ENCODE results near the gene SEMA5B.

Gene SEMA5B

GRCh38 chr3:122992676-122993075 lies 34.9 kb downstream of the SEMA5B start:
- no peak for DNase-seq (ENCODE audit: low spot score)

GRCh38 chr3:122992133-122992532 lies 35.4 kb downstream of the SEMA5B start:
- no peak for DNase-seq (ENCODE audit: low spot score)

GRCh38 chr3:122991236-122991985 lies 36.2 kb downstream of the SEMA5B start:
- DNase-seq (ENCODE audit: low spot score) = no peak

- no peak for DNase-seq (ENCODE audit: low spot score)
These were observed 37.5 kb downstream of the SEMA5B start for GRCh38 chr3:122989856-122990575.

- no peak for DNase-seq (ENCODE audit: low spot score)
These were observed 39.1 kb downstream of the SEMA5B start for GRCh38 chr3:122988508-122988907.

GRCh38 chr3:122987736-122988319 lies 39.7 kb downstream of the SEMA5B start:
- no peak for DNase-seq (ENCODE audit: low spot score)

- DNase-seq (ENCODE audit: low spot score) = no peak
These were observed 40.3 kb downstream of the SEMA5B start for GRCh38 chr3:122987231-122987630.

- no peak for DNase-seq (ENCODE audit: low spot score)
These were observed 40.8 kb downstream of the SEMA5B start for GRCh38 chr3:122986693-122987179.

- DNase-seq (ENCODE audit: low spot score) = no peak
These were observed 42.0 kb downstream of the SEMA5B start for GRCh38 chr3:122985539-122985938.

GRCh38 chr3:122984650-122985049 lies 42.9 kb downstream of the SEMA5B start:
- no peak for DNase-seq (ENCODE audit: low spot score)

- DNase-seq (ENCODE audit: low spot score) = no peak
These were observed 43.6 kb downstream of the SEMA5B start for GRCh38 chr3:122984007-122984406.

- peak; percentile 48 for DNase-seq (ENCODE audit: low spot score)
These were observed 45.1 kb downstream of the SEMA5B start for GRCh38 chr3:122982216-122983185.

- no peak for DNase-seq (ENCODE audit: low spot score)
These were observed 48.4 kb downstream of the SEMA5B start for GRCh38 chr3:122979211-122979610.

GRCh38 chr3:122978569-122978968 lies 49.0 kb downstream of the SEMA5B start:
- no peak for DNase-seq (ENCODE audit: low spot score)

- DNase-seq (ENCODE audit: low spot score) = no peak
These were observed 49.7 kb downstream of the SEMA5B start for GRCh38 chr3:122977746-122978466.

- DNase-seq (ENCODE audit: low spot score) = no peak
These were observed 51.7 kb downstream of the SEMA5B start for GRCh38 chr3:122975924-122976293.

- DNase-seq (ENCODE audit: low spot score) = no peak
These were observed 52.2 kb downstream of the SEMA5B start for GRCh38 chr3:122975163-122975923.

GRCh38 chr3:122974764-122975162 lies 52.8 kb downstream of the SEMA5B start:
- no peak for DNase-seq (ENCODE audit: low spot score)

- no peak for DNase-seq (ENCODE audit: low spot score)
These were observed 53.5 kb downstream of the SEMA5B start for GRCh38 chr3:122973893-122974615.

GRCh38 chr3:122972141-122972540 lies 55.4 kb downstream of the SEMA5B start:
- no peak for DNase-seq (ENCODE audit: low spot score)

Measured in pons (tissue), 1 donor.